Measurements from ENCODE around the gene MAP3K13. TPM values are rescaled to one million over a fixed set of nuclear protein-coding genes. Genes with fewer than 3 reads are reported as not detected.

Gene MAP3K13, protein sequence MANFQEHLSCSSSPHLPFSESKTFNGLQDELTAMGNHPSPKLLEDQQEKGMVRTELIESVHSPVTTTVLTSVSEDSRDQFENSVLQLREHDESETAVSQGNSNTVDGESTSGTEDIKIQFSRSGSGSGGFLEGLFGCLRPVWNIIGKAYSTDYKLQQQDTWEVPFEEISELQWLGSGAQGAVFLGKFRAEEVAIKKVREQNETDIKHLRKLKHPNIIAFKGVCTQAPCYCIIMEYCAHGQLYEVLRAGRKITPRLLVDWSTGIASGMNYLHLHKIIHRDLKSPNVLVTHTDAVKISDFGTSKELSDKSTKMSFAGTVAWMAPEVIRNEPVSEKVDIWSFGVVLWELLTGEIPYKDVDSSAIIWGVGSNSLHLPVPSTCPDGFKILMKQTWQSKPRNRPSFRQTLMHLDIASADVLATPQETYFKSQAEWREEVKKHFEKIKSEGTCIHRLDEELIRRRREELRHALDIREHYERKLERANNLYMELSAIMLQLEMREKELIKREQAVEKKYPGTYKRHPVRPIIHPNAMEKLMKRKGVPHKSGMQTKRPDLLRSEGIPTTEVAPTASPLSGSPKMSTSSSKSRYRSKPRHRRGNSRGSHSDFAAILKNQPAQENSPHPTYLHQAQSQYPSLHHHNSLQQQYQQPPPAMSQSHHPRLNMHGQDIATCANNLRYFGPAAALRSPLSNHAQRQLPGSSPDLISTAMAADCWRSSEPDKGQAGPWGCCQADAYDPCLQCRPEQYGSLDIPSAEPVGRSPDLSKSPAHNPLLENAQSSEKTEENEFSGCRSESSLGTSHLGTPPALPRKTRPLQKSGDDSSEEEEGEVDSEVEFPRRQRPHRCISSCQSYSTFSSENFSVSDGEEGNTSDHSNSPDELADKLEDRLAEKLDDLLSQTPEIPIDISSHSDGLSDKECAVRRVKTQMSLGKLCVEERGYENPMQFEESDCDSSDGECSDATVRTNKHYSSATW
- 69.7 TPM for total RNA-seq

DNA sequence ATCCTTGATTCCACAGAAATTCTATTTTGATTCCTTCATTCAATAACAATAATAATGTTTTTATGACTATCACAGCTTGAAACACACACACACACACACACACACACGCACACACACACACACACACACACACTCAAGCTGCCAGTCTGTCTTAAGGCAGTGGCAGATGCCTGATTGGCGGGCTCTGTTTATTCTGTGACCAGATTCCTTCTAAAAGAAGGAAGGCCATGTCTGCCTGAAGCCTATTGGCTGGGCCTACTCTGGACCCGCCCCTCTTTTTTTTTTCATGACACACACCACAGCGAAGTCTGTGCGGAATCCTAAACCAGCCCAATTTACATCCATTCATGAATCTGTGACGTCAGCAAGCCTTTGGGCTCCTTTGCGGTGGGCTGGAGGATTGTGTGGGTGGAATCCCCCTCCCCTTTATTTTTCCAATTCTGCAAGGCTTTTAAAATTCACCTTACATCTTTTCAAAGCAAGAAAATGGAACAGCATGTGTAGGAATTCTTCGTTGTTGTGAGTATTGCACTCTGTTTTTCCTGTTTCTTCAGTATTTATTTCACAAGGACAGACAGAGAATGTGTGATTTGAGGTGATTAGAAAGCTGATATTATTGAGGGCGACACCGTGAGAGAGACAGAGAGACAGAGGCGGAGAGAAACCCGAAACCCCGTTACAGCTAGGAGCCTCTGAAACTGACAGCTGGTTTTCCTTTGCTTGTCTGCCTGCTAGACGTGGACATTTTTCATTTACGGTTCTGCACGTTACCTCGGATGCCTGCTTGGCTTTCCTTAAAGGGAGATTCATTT is at the start of gene MAP3K13:
Gene MAP3K13 (plus strand): TSS at position 287 of the 812 bp plus-strand sequence. CDS start 65,446 bp downstream, outside the sequence.

DNA sequence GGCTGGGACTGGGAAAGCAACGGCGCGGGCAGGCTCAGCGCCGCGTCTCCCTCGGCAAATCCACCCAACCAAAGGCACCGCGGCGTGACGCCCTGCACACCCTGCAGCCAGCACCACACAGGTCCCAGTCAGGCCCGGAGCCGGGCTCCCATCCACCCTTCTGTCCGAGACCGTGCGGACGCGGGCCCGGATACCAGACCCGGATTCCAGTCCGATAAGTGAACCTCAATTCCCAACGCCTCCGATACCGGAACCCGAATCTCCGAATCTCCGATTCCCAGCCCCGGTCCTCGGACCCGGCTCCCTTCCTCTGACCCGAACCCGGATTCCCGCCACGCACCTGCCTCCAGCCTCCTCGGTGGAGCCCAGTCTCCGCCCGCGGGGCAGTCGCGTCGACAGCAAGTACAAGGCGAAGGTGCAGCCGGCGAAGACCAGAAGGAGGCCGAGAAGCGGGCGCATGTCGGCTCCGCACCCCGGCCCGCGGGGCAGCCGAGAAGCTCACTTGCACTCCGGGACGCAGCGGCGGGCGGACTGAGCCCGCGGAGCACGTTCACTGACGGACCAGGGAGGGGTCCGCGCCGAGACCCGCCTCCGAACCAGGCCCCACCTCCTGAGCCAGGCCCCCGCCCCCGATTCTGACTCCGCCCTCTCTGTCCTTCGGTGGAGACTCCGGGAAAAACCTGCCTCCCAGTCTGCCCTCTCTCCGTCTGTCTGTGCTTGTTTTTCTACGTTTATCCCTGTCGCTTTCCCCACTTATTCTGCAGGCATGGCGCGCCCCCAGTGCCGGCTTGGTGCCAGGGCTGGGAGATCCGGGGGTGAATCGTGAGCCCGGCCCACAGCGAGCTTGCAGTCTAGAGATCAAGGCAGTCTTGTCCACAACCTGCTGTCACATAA is 135.8 kb downstream of the MAP3K13 start, which contains the start of gene TMEM41A:
Gene TMEM41A (minus strand): TSS at position 533 of the 894 bp plus-strand sequence. CDS start 74 bp downstream, at position 459.

Other genes starting within 250 kb of the MAP3K13 start
- gene C3orf70, start 210.1 kb upstream of the MAP3K13 start, total RNA-seq = 32.5 TPM
- gene EHHADH, start 109.1 kb upstream of the MAP3K13 start, total RNA-seq = 7.3 TPM
- 17.8 TPM for gene TMEM41A, start 135.9 kb downstream of the MAP3K13 start, total RNA-seq
- gene LIPH, start 189.5 kb downstream of the MAP3K13 start, total RNA-seq = 3.3 TPM
- gene SENP2, start 223.2 kb downstream of the MAP3K13 start, total RNA-seq = 55.0 TPM